ENCODE results near the gene RUBCN. TPM values are rescaled to one million over a fixed set of nuclear protein-coding genes. Genes with fewer than 3 reads are reported as not detected.

RUBCN gene
- total RNA-seq: 10 to 100 TPM; 20.8 to 22.0 TPM

DNA sequence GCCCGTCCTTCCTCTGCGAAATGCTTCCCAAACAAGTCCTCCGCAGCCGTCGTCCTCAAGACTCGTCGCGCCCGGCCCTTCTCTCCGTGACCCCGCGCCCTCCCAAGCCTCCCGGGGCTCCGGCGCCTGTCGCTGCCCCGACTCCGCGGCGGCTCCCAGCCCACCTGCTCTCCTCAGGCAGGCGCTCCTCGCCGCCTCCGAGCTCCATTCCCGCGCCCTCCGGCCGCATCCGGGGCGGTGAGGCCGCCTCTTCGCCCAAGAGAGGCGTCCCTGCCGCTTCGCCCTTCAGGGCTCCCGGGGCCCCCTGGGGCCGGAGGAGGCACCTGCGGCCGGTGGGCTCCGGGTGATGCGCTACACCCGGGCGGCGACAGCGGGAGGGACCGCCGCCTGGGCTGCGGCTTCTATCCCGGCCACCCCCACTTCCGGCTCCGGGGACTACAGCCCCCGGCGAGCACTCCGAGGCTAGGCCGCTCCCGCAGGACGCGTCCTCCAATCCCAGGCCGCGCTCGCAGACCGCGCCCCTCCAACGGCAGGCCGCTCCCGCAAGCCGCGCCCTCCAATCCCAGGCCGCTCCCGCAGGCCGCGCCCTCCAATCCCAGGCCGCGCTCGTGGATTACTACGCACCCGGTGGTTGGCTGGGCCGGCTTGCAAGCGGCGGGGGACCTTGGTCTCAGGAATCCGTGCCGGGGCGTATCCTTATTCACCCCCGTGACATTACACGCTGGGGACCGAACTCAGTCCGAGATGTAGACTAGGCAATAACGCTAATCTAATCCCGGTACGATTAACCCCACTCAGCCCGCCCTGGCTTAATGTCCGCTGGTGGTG, at the start of gene RUBCN:
TSS of gene RUBCN (minus strand) at position 414 of the 828 bp plus-strand sequence. CDS start at position 229, 185 bp downstream.
- H3K9me3 Mint-ChIP-seq: no peaks in the 10 kb centered on the region
- H3K27me3 Mint-ChIP-seq (ENCODE audit: low read depth): no peaks in the 10 kb centered on the region
- CTCF ChIA-PET: interaction anchor here (0.6 kb wide), 1 partner anchor 16 kb away, joined by 3 read pairs; no protein-coding TSS in a partner anchor
- H3K27ac Mint-ChIP-seq: peak within 1 kb of the TSS; percentile 92
- H3K36me3 Mint-ChIP-seq (ENCODE audit: low read depth): peaks cover 7% of the 10 kb centered on the region
- intact Hi-C loops (cut with micrococcal nuclease): loop anchor here (1.0 to 5.0 kb wide), 4 partner anchors 13 to 226 kb away; partner anchors contain the start of genes FYTTD1 and LMLN
- H3K4me3 Mint-ChIP-seq: peak within 1 kb of the TSS; percentile 92
- peak; percentile 96 for DNase-seq
- H3K4me1 Mint-ChIP-seq (ENCODE audit: low read depth): peaks cover 35% of the 10 kb centered on the region

DNA sequence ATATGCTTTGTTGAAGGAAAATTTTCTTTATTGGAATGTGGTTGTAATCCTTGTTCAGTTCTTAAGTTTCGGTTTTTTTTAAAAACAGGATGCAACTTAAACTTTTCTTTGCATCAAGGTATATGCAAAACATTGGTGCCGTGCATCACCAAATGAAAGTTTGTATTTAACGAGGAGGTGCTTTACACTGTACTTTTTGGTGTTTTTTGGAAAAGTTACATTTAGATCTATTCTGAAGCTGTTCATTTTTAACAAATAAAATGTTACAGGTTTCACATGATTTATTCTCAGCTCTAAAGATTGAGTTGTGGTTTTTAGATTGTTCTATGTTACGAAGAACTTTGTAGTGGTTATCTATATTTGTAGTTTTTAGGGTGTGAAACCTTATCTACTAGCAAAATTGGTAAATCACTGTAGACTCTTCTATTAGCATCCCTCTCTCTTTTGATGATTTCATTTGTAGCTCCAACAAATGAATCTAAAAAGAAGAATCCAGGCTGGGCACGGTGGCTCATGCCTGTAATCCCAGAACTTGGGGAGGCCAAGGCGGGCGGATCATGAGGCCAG, 47.4 kb upstream of the RUBCN start:
- Mint-ChIP-seq H3K36me3 (ENCODE audit: low read depth) (peaks cover 9% of the 10 kb centered on the region), H3K27ac (no peak overlapping the region), H3K27me3 (ENCODE audit: low read depth) (no peaks in the 10 kb centered on the region), H3K9me3 (no peaks in the 10 kb centered on the region), H3K4me3 (no peak overlapping the region), H3K4me1 (ENCODE audit: low read depth) (peaks cover 9% of the 10 kb centered on the region)
- DNase-seq: no peak
- CTCF ChIA-PET: interaction anchor here (1.2 to 1.5 kb wide), 2 partner anchors 17 to 34 kb away, joined by 4 read pairs; no protein-coding TSS in a partner anchor
- intact Hi-C loops (cut with micrococcal nuclease): no loop called here

DNA sequence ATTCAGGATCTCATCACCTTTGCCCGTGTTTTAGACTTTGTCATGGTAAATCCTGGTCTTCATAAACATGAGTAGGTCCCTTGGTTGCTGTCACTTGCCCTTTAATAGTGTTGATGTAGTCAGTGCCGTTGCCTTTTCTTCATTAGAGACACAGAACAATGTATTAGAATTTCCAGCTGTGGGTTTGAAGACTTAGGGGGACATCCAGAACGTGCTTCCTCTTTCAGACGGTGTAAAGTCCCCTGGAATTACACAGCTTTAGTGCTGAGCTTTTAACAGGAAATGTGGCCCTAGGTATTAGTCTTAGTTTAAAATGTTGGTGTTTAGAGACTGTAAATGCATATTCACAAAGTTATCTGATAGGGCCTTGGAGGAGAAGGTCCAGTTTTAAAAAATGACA, 45.5 kb upstream of the RUBCN start:
- intact Hi-C loops (cut with micrococcal nuclease): no loop called here
- Mint-ChIP-seq H3K36me3 (ENCODE audit: low read depth) (peaks cover 15% of the 10 kb centered on the region), H3K9me3 (no peaks in the 10 kb centered on the region), H3K4me1 (ENCODE audit: low read depth) (peaks cover 4% of the 10 kb centered on the region), H3K27me3 (ENCODE audit: low read depth) (no peaks in the 10 kb centered on the region), H3K4me3 (no peak overlapping the region), H3K27ac (peak overlapping the region; percentile 3)
- CTCF ChIA-PET: no interaction called here
- DNase-seq: no peak

DNA sequence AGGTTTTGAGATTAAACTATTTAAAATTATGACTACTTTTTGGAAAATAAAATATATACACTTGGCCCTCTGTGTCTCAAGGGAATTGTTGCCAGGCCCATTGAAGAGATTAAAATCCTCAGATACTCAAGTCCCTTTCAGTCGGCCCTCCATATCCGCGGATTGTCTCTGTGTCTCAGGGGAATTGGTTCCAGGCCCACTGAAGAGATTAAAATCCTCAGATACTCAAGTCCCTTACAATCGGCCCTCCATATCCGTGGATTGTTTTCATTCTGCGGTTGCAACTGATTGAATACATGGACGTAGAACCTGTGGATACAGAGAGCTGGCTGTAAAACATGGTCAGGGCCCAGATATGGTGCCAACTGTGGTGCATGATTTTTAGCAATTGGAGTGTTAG, 38.6 kb upstream of the RUBCN start:
- intact Hi-C loops (cut with micrococcal nuclease): no loop called here
- Mint-ChIP-seq H3K27ac (no peak overlapping the region), H3K36me3 (ENCODE audit: low read depth) (peaks cover 17% of the 10 kb centered on the region), H3K9me3 (no peaks in the 10 kb centered on the region), H3K4me3 (no peak overlapping the region), H3K27me3 (ENCODE audit: low read depth) (no peaks in the 10 kb centered on the region), H3K4me1 (ENCODE audit: low read depth) (no peaks in the 10 kb centered on the region)
- DNase-seq: no peak
- CTCF ChIA-PET: interaction anchor here (1.3 kb wide), 1 partner anchor 8 kb away, joined by 3 read pairs; no protein-coding TSS in a partner anchor

DNA sequence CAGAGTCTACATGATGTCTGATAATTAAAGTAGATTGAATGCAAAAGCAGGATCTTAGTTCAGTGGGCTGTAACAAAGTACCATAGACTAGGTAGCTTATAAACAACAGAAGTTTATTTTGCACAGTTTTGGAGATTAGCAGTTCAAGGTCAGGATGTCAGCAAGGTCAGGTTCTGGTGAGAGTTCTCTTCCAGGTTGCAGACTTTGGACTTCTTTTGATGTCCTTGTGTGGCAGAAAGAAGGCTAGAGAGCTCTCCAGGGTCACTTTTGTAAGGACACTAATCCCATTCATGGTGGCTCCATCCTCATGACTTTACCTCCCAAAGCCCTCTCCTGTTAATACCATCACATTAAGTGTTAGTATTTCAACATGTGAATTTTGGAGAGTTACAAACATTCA, 25.1 kb upstream of the RUBCN start:
- CTCF ChIA-PET: no interaction called here
- Mint-ChIP-seq H3K27me3 (ENCODE audit: low read depth) (no peaks in the 10 kb centered on the region), H3K9me3 (no peaks in the 10 kb centered on the region), H3K36me3 (ENCODE audit: low read depth) (peaks cover 3% of the 10 kb centered on the region), H3K4me1 (ENCODE audit: low read depth) (no peaks in the 10 kb centered on the region), H3K27ac (no peak overlapping the region), H3K4me3 (no peak overlapping the region)
- DNase-seq: no peak
- intact Hi-C loops (cut with micrococcal nuclease): no loop called here

DNA sequence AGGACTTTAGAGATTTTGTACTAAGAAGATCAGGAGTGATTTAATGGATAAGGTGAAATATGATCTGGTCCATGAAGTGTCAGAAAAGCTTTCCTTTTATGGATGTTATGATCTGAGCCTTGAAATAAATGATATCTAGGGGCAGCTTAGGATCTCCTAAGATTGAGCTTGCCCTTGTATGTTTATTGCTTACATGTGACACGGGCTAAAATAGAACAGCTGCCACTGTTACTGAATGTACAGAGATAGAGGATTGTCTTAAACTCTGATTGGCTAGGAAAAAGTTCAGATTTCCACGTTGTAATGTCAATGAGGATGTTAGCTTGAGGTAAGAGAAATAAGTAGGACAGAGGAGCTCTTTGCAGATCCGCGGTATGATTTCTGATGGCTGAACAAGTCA, 21.8 kb upstream of the RUBCN start:
- H3K4me1 Mint-ChIP-seq (ENCODE audit: low read depth): peaks cover 15% of the 10 kb centered on the region
- no peaks in the 10 kb centered on the region for H3K27me3 Mint-ChIP-seq (ENCODE audit: low read depth)
- CTCF ChIA-PET: no interaction called here
- DNase-seq: no peak
- no peak overlapping the region for H3K27ac Mint-ChIP-seq
- H3K9me3 Mint-ChIP-seq: no peaks in the 10 kb centered on the region
- intact Hi-C loops (cut with micrococcal nuclease): no loop called here
- H3K4me3 Mint-ChIP-seq: no peak overlapping the region
- peaks cover 2% of the 10 kb centered on the region for H3K36me3 Mint-ChIP-seq (ENCODE audit: low read depth)

DNA sequence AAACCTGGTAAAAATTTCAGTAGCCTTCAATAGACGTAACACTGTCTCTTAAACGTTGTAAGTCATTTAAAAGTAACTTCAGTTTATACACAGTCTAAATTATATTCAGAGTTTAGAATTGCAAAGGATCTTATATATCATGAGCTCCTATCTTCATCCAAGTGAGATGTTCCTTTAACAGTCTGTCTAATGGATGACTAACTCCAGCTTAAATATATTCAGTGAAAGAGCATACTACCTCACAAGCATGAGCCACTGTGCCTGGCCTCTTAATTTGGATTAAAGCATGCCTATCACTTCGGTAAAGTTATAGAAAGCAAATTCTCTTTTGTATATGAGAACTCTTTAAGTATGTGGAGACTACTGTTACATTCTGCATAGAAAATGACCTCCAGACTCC, 20.0 kb upstream of the RUBCN start:
- no peak overlapping the region for H3K4me3 Mint-ChIP-seq
- H3K27me3 Mint-ChIP-seq (ENCODE audit: low read depth): no peaks in the 10 kb centered on the region
- DNase-seq: no peak
- H3K36me3 Mint-ChIP-seq (ENCODE audit: low read depth): peaks cover 2% of the 10 kb centered on the region
- CTCF ChIA-PET: interaction anchor here (1.1 kb wide), 1 partner anchor 45 kb away, joined by 3 read pairs; no protein-coding TSS in a partner anchor
- peaks cover 27% of the 10 kb centered on the region for H3K4me1 Mint-ChIP-seq (ENCODE audit: low read depth)
- H3K9me3 Mint-ChIP-seq: no peaks in the 10 kb centered on the region
- H3K27ac Mint-ChIP-seq: no peak overlapping the region
- intact Hi-C loops (cut with micrococcal nuclease): no loop called here

DNA sequence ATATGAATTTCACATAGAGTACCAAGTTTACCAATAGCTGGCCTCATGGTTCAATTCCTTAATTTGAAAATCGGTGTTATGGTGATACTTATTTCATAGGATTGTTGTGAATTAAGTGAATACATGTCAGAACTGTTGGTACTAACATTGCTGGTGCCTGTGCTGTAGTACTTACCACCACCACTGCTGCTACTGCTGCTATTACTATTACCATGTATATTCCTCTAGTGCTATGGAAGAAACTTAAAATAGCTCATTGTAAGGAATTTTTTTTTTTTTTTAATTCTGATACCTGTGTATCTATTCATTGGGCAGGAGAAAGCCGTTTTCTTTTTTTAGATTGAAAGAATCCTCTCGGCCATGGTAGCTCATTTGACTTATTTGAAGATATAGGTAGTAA, 16.6 kb upstream of the RUBCN start:
- intact Hi-C loops (cut with micrococcal nuclease): no loop called here
- Mint-ChIP-seq H3K4me1 (ENCODE audit: low read depth) (peaks cover 39% of the 10 kb centered on the region), H3K9me3 (no peaks in the 10 kb centered on the region), H3K27me3 (ENCODE audit: low read depth) (no peaks in the 10 kb centered on the region), H3K27ac (no peak overlapping the region), H3K4me3 (no peak overlapping the region), H3K36me3 (ENCODE audit: low read depth) (peaks cover 2% of the 10 kb centered on the region)
- no peak for DNase-seq
- CTCF ChIA-PET: interaction anchor here (0.6 to 1.0 kb wide), 4 partner anchors 12 to 748 kb away, joined by 3 to 4 read pairs (median 3); no protein-coding TSS in a partner anchor

DNA sequence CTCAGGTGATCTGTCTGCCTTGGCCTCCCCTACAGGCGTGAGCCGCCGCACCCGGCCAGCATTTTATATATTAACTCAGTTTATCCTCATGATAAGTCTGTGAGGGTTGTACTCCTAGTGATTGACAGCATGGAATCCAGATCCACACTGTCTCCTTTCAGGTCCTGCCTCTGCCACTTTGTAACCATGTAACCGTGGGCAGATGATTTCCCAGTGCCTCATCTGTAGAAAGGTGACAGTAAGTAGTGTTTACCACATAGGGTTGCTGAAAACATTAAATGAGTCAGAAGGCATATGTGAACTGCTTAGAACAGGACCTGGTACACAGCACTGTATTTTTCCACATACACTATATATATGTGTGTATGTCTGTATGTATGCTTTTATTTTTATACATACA, 15.4 kb upstream of the RUBCN start:
- Mint-ChIP-seq H3K9me3 (no peaks in the 10 kb centered on the region), H3K4me3 (peak overlapping the region; percentile 76), H3K27ac (peak overlapping the region; percentile 30), H3K36me3 (ENCODE audit: low read depth) (peaks cover 2% of the 10 kb centered on the region), H3K4me1 (ENCODE audit: low read depth) (peaks cover 39% of the 10 kb centered on the region), H3K27me3 (ENCODE audit: low read depth) (no peaks in the 10 kb centered on the region)
- peak; percentile 48 for DNase-seq
- CTCF ChIA-PET: no interaction called here
- intact Hi-C loops (cut with micrococcal nuclease): loop anchor here (1.0 kb wide), 1 partner anchor 41 kb away; no protein-coding TSS in a partner anchor

DNA sequence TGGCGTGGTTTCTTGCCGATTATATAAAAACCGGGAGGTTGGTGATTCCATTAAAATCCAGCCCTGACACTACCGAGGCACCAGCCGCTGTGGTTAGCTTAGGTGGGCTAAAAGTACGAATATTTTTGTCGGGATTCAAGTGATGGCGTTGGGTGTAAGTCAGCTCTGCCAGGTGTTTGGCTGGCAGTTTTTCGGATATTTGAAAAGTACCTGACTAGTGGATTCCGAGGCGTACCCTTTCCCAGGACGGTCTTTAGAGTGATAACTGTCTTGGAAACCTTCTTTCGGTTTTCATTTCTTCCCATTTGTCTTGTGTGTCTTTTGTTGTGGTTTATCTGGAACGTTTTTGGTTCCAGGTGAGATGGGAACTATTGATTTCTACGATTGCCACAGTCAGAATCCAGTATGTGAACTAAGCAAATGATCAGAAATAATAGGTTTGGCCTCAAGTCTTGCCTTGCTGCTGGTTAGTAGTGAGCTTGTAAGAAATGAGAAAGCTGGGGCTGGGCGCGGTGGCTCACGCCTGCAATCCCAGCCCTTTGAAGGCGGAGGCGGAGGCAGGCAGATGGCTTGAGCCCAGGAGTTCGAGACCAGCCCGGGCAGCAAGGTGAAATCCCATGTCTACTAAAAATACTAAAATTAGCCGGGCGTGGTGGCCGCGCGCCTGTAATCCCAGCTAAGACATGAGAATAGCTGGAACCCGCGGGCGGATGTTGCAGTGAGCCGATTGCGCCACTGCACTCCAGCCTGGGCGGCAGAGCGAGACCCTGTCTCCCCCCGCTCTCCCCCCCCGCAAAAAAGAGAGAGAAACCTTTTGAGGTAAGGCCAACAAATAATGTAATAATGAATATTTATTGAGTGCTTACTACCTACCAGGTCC, 14.4 kb upstream of the RUBCN start:
- DNase-seq: peak; percentile 69
- CTCF ChIA-PET: interaction anchor here (0.8 to 1.3 kb wide), 4 partner anchors 32 to 59 kb away, joined by 3 to 4 read pairs (median 4); partner anchors contain the start of gene LRCH3
- intact Hi-C loops (cut with micrococcal nuclease): no loop called here
- Mint-ChIP-seq H3K4me3 (peak overlapping the region; percentile 93), H3K9me3 (no peaks in the 10 kb centered on the region), H3K4me1 (ENCODE audit: low read depth) (peaks cover 35% of the 10 kb centered on the region), H3K27ac (peak overlapping the region; percentile 83), H3K36me3 (ENCODE audit: low read depth) (peaks cover under 1% of the 10 kb centered on the region), H3K27me3 (ENCODE audit: low read depth) (no peaks in the 10 kb centered on the region)

DNA sequence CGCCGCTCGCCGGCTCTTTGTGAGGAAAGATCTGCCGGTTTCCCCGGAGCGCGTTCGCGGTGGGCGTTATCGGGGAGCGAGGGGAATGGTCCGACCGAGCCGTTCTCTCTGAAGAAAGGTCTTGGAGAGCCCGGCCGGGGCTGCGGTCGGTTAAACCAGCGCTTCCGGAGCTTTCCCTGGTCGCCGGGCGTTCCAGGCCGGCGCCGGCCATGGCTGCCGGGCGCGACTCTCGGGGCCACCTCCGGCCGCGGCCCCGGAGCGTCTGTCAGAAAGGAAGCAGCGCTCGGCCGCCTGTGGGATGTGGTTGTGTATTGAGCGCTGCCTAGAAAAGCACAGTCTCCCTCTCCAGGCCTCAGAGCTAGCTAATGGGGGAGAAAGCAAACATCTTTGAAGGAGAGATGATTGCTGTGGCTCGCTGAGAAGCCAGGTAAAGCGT, 13.7 kb upstream of the RUBCN start:
- H3K27me3 Mint-ChIP-seq (ENCODE audit: low read depth): no peaks in the 10 kb centered on the region
- H3K36me3 Mint-ChIP-seq (ENCODE audit: low read depth): no peaks in the 10 kb centered on the region
- CTCF ChIA-PET: interaction anchor here (0.8 to 1.3 kb wide), 4 partner anchors 33 to 59 kb away, joined by 3 to 4 read pairs (median 4); partner anchors contain the start of gene LRCH3
- intact Hi-C loops (cut with micrococcal nuclease): no loop called here
- peaks cover 33% of the 10 kb centered on the region for H3K4me1 Mint-ChIP-seq (ENCODE audit: low read depth)
- DNase-seq: peak; percentile 67
- no peaks in the 10 kb centered on the region for H3K9me3 Mint-ChIP-seq
- H3K4me3 Mint-ChIP-seq: peak overlapping the region; percentile 93
- peak overlapping the region; percentile 83 for H3K27ac Mint-ChIP-seq

All from activated naive CD4-positive, alpha-beta T cell treated with anti-CD3 and anti-CD28 coated beads for 36 hours (primary cell).